ENCODE results near the gene HSD17B12. TPM values are rescaled to one million over a fixed set of nuclear protein-coding genes. Genes with fewer than 3 reads are reported as not detected.

The HSD17B12 gene

Small RNA genes within 50 kb of the gene (small RNA-seq; reads per million reads assigned to genes)
- gene PHBP2 (ENCODE audit: low read depth) (not detected), gene RPL23AP63 (ENCODE audit: low read depth) (not detected)

All from mesenchymal stem cell (in vitro differentiated cells and primary cell).